KMS-11 (cell line): ENCODE measurements around the gene RIMS1.
"Not testable (repeated sequence)": the region's sequence is repeated elsewhere in the genome, so short reads cannot be mapped to it uniquely, and the experiment has no call there.

Experiments
- H2AFZ ChIP-seq: fragments of 200-600 bp; sonication (generic); 2 replicates; pipeline ENCODE4 v1.6.1; 2016; ENCODE audit warnings: antibody characterized with exemption, mixed run types, low read depth
- H3K27ac ChIP-seq: fragments of 200-600 bp; sonication (generic); 2 replicates; pipeline ENCODE4 v1.6.1; 2016; ENCODE audit warnings: mild to moderate bottlenecking, mixed run types
- H3K27me3 ChIP-seq: fragments of 200-600 bp; sonication (generic); 2 replicates; pipeline ENCODE4 v1.6.1; 2017; ENCODE audit warnings: mild to moderate bottlenecking, low read depth, mixed run types, moderate library complexity; ENCODE audit not compliant: insufficient read depth
- H3K36me3 ChIP-seq: fragments of 200-600 bp; sonication (generic); 2 replicates; pipeline ENCODE4 v1.6.1; 2017; ENCODE audit warnings: mild to moderate bottlenecking, mixed run types; ENCODE audit not compliant: insufficient read depth
- H3K4me1 ChIP-seq: fragments of 200-600 bp; sonication (generic); 2 replicates; pipeline ENCODE4 v1.6.1; 2016; ENCODE audit warnings: mild to moderate bottlenecking, low read depth, mixed run types; ENCODE audit not compliant: poor library complexity, severe bottlenecking
- H3K4me2 ChIP-seq: fragments of 200-600 bp; sonication (generic); 2 replicates; pipeline ENCODE4 v1.7.0; 2016; ENCODE audit warnings: mild to moderate bottlenecking, mixed run types
- H3K4me3 ChIP-seq: fragments of 200-600 bp; sonication (generic); IDR thresholded peaks from 2 replicates; pipeline ENCODE4 v1.6.1; 2017; ENCODE audit warnings: low read depth, low read length, mixed read lengths; ENCODE audit not compliant: insufficient read depth
- H3K79me2 ChIP-seq: fragments of 200-600 bp; sonication (generic); 2 replicates; pipeline ENCODE4 v1.6.1; 2016; ENCODE audit warnings: low read depth, mixed run types; ENCODE audit not compliant: insufficient read depth
- H3K9ac ChIP-seq: fragments of 200-600 bp; sonication (generic); 2 replicates; pipeline ENCODE4 v1.6.1; 2016; ENCODE audit warnings: mild to moderate bottlenecking, mixed run types
- H4K20me1 ChIP-seq: fragments of 200-600 bp; sonication (generic); 2 replicates; pipeline ENCODE4 v1.6.1; 2016; ENCODE audit warnings: mild to moderate bottlenecking, mixed run types; ENCODE audit not compliant: insufficient read depth
- CTCF ChIP-seq: fragments of 200-600 bp; sonication (generic); conservative IDR thresholded peaks from 2 replicates; pipeline ENCODE4 v1.6.1; 2017; ENCODE audit warnings: low read depth, mild to moderate bottlenecking, antibody characterized with exemption, low read length, moderate library complexity, mixed read lengths

The RIMS1 gene

GRCh38 chr6:72002415-72002814 is 116.1 kb downstream of the RIMS1 start:
- Histone ChIP-seq H3K79me2 (no peaks in the 10 kb centered on the region), H4K20me1 (no peaks in the 10 kb centered on the region), H3K36me3 (no peaks in the 10 kb centered on the region), H3K27ac (no peak overlapping the region), H3K9ac (no peak overlapping the region), H3K4me2 (no peak overlapping the region), H3K27me3 (no peaks in the 10 kb centered on the region), H2AFZ (no peak overlapping the region), H3K4me3 (no peak overlapping the region), H3K4me1 (no peaks in the 10 kb centered on the region)
- TF ChIP-seq CTCF: no peak

DNA sequence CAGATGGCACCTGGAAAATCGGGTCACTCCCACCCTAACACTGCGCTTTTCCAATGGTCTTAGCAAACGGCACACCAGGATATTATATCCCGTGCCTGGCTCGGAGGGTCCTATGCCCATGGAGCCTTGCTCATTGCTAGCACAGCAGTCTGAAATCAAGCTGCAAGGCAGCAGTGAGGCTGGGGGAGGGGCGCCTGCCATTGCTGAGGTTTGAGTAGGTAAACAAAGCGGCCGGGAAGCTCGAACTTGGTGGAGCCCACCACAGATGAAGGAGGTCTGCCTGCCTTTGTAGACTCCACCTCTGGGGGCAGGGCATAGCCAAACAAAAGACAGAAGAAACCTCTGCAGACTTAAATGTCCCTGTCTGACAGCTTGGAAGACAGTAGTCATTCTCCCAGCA is 120.2 kb downstream of the RIMS1 start:
- H4K20me1 ChIP-seq, H3K79me2 ChIP-seq, H3K27ac ChIP-seq, H3K9ac ChIP-seq, H3K36me3 ChIP-seq, H3K4me1 ChIP-seq, H3K4me3 ChIP-seq, H2AFZ ChIP-seq, H3K4me2 ChIP-seq, H3K27me3 ChIP-seq: not testable (repeated sequence)

DNA sequence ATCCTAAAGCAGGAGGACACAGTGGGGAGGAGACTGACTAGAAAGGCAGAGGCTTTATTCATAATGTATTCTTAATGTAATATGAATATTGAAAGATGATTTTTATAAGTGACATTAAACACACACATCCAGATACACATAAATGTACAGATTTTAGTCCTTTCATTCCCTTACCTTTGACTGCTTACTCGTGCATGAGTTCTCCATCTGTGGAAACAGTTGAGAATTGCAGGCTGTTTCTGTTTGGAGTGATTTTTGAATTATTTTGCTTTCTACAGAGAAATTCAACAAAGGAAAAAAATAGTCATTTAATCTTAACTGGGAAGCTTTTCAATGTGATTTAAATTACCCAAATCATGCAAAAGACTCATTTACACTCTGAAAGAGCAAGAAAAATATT is 136.5 kb downstream of the RIMS1 start:
- H3K27me3 ChIP-seq: no peaks in the 10 kb centered on the region
- no peak overlapping the region for H3K27ac ChIP-seq
- no peak overlapping the region for H2AFZ ChIP-seq
- H3K4me2 ChIP-seq: no peak overlapping the region
- H3K4me1 ChIP-seq: no peaks in the 10 kb centered on the region
- TF ChIP-seq CTCF: no peak
- H4K20me1 ChIP-seq: no peaks in the 10 kb centered on the region
- no peaks in the 10 kb centered on the region for H3K36me3 ChIP-seq
- no peaks in the 10 kb centered on the region for H3K79me2 ChIP-seq
- H3K4me3 ChIP-seq: no peak overlapping the region
- no peak overlapping the region for H3K9ac ChIP-seq

GRCh38 chr6:72031471-72031870 is 145.1 kb downstream of the RIMS1 start:
- H3K27me3 ChIP-seq: no peaks in the 10 kb centered on the region
- no peak overlapping the region for H3K4me2 ChIP-seq
- TF ChIP-seq CTCF: no peak

GRCh38 chr6:72032086-72032485 is 145.7 kb downstream of the RIMS1 start:
- no peak overlapping the region for H2AFZ ChIP-seq
- no peak overlapping the region for H3K4me3 ChIP-seq
- H3K9ac ChIP-seq: no peak overlapping the region
- no peaks in the 10 kb centered on the region for H4K20me1 ChIP-seq
- H3K79me2 ChIP-seq: no peaks in the 10 kb centered on the region
- no peak for TF ChIP-seq CTCF
- H3K27me3 ChIP-seq: no peaks in the 10 kb centered on the region
- H3K4me2 ChIP-seq: no peak overlapping the region
- H3K4me1 ChIP-seq: no peaks in the 10 kb centered on the region
- no peak overlapping the region for H3K27ac ChIP-seq
- no peaks in the 10 kb centered on the region; the same call in 1 of the 2 replicates for H3K36me3 ChIP-seq

More at GRCh38 chr6:72031471-72031870, 145.1 kb downstream of the RIMS1 start:
- H3K4me3 ChIP-seq: no peak overlapping the region
- H4K20me1 ChIP-seq: no peaks in the 10 kb centered on the region
- no peaks in the 10 kb centered on the region for H3K79me2 ChIP-seq
- H2AFZ ChIP-seq: no peak overlapping the region
- H3K36me3 ChIP-seq: no peaks in the 10 kb centered on the region; the same call in 1 of the 2 replicates
- no peak overlapping the region for H3K9ac ChIP-seq
- no peaks in the 10 kb centered on the region for H3K4me1 ChIP-seq
- H3K27ac ChIP-seq: no peak overlapping the region
